Tongue (tissue), 2 donors: ENCODE data around the gene SNX9. TPM values are rescaled to one million over a fixed set of nuclear protein-coding genes. Genes with fewer than 3 reads are reported as not detected.

Experiments used
- DNase-seq: peaks from one replicate; pipeline ENCODE4 v3.0.0-alpha.2; 2015
- total RNA-seq: library from RNA; depleted of rRNA; stranded (reverse); fragments of >200 nt; gene quantifications from one replicate; pipeline ENCODE4 v1.2.3, GENCODE V29; 2014

SNX9 gene
- total RNA-seq, 1 donor from 2014 or later, result 40.7 TPM

DNA sequence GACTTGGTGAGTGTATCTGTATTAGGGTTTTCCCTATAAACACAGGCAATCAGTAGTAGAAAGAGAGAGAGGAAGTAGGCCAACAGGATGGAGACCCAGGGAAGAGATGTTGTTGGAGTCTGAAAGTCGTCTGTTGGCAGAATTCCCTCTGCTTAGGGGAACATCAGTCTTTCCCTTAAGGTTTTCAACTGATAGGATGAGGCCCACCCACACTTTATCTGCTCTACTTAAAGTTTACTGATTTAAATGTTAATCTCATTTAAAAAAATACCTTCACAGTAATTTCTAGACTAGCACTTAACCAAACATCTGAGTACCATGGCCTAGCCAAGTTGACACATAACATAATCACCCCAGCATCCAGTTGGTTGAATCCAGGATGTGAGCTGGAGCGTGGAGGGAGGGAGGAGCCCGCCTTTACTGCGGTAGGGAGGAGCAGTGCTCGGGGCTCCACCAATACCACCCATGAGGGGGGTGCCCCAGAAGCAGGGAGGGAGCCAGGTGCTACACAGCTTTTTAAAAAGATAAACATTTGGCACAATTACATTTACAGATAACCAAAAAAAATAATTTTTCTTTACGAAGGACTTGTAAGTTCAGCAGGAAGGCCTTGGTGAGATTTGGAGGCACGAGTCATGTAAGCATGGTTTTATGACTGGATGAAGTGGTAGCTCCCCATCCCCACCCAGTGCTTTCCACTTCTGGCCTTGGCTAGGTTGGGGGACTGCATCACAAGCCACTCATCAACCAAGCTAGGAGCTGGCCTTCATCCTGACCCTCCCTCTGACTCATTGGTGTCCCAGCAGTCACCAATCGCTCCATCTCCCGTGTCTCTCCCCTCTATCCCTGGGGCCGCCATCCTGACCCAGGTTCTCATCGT, 18.4 kb upstream of the SNX9 start:
- DNase-seq, result no peak

DNA sequence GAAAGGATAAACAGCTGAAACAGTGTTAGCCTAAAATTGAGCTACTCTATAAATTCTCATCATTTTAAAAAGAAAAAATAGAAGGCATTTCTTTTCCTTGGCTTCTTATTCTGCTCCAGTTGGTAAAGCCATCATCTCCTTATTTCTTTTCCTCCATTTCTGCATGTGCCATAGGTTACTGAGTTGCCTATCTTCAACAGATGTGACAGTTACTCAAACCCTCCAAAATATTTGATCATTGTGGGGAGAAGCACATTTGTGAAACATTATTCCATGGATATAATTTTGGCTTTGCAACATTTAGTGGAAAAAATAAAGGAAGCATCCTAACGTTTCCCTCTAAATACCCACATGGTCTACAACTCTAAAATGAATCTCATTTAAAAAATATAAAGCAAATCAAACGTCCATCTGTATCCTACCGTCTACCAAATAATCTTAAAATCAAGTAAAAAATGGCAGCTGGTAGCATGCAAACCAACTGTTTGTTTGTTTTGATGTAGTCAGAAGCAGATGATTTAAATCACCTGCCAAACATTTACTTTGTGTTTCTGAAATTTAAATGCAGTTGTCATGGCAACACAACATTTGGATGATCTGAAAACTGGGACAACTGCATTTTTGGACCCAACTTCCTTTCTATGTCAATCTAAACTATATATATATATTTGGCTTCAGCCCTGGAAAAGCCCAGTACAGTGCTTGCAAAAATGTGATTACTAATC, 16.8 kb upstream of the SNX9 start:
- DNase-seq, result peak; percentile 76

DNA sequence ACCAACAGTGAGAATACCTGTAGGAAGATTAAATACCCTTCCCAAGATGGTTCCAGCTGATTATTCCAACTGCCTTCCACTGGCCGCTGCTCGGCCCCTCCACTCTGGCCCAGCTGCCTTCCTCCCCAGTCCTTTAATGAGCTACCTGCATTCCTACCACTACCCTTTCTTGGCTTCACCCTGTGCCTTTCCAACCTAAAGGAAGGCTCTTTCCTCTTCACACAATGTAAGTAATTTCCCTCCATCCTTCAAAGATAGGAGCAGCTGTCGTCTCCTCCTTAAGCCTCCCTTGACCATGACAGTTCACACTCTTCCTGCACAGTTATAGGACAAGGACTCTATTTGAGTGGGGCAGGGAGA, 16.2 kb upstream of the SNX9 start:
- no peak for DNase-seq

DNA sequence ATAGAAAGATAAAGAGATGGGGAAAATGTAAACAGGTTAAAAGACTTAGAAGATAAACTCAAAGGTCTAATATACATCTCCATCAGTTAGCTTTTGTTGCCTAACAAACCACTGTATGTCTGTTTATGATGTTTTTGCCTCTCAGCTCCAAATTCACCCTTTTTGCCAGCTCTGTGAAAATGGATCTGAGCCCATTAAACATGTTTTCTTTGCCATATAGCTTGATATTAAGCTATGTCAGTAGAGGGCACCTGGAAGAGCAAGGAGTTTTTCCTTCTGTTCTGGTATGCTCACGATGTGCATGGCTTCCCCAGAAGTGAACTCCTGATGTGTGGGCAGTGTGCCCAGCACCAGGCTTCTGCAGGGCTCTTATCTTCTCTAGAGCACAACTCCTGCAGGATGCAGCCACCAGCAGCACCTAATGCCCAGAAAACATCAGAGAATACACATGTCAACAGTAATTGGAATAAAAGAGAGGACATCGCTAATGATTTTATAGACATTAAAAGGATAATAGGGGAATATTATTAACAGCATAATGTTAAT, 14.6 kb upstream of the SNX9 start:
- DNase-seq, result no peak

DNA sequence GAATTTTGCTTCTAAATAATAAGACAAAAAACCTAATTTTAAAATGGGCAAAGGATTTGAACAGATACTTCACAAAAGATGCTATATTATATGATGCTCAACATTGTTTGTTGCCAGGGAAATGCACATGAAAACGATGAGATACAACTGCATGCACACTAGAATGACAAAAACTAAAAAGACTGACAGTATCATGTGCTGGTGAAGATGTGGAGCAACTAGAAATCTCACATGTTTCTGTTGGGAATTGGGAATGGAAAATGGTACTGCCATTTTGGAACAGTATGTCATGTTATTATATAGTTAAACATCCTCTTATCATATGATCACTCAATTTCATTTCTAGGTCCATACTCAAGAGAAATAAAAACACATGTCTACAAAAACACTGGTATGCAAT, 13.4 kb upstream of the SNX9 start:
- DNase-seq, result no peak

DNA sequence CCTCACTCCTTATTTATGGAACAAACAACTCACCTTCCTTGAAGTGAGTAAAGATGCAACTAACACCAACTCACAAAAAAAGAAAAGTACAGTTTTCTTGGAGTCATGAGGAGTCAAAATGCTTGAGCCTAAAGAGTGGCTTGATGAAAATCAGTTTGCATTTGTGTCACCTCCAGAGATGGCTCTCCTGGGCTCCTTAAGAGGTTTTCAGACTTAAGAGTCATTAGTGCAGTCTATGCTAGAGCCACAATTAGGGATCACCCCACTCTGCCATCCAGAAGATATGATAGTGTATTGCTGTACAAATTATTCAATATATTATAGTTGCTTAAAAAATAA, 11.9 kb upstream of the SNX9 start:
- no peak for DNase-seq

DNA sequence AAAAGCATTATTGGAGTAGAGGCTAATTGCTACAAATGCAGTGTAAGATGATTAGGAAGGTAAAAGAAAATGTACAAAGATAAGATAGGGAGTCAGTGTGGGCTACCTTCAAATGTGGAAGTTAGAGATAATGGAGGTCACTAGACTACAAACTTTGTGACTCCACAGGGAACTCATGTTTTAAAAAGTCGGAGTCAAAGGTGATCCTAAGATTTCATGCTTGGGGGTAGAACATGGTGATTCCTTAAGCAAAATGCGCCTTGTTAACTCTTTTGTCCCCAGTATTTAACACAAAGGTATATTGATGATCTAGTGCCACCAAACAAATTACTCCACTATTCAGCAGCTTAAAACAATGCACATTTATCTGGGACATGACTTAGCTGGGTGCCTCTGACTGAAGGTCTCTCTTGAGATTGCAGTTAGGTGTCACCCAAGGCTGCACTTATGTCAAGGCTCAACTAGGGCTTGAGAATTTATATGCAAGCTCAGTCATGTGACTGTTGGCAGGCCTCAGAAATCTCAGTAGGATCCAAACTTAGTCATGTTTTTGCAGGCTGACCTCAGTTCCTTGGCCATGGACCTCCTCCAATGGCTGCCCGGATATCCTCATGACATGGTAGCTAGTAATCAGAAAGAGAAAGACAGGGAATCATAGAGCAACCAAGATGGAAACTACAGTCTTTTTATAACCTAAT, 11.4 kb upstream of the SNX9 start:
- DNase-seq, result no peak

DNA sequence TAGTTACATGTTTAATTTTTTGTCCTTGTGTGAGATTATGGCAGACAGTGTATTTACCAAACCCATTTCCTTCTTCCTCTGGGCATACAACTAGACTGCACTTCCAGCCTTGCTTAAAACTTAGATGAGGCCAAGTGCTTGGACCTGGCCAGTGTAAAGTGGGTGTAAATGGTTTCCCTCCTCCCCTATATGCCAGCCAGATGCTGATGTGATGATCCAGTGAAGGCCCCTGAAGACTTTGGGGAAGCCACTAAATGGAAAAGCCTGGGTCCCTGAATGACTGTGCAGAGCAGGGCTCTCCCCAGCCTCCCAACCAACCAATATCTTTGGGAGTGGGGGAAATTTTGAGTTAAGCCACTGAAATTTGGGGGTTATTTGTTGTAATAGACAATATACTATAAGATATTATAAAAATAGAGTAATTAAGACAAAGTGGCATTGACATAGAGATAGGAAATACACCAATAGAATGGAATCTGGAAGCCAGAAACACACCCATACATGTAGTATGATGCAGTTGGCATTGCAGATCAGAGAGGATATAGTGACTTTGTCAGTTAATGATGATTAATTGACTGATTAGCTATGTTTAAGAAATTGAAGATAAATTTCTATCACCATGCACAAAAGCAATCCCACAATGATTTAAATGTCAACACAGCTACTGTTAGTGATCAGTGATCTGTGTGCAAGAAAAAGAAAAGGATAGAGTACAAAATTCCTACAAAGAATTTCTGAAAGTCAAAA, 10.4 kb upstream of the SNX9 start:
- DNase-seq, result no peak

DNA sequence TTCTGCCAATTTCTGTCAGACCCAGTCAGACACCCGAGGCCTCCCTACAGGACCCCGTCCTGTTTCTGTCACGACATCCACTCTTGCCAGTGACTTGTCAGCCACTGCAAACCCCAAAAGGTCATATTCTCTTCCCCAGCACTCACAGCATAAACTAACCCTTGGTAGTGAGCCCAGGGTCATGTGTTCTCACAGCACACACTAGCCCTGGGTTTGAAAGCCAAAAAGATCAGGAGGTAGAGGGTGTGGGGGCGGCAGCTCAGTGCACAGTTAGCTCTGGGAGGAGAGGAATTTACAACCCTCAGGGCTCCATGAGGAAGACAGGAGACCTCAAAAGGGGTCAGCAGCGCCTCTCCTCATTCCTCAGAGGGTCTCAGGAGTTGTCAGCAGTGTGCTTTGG, 9.9 kb upstream of the SNX9 start:
- DNase-seq, result no peak

DNA sequence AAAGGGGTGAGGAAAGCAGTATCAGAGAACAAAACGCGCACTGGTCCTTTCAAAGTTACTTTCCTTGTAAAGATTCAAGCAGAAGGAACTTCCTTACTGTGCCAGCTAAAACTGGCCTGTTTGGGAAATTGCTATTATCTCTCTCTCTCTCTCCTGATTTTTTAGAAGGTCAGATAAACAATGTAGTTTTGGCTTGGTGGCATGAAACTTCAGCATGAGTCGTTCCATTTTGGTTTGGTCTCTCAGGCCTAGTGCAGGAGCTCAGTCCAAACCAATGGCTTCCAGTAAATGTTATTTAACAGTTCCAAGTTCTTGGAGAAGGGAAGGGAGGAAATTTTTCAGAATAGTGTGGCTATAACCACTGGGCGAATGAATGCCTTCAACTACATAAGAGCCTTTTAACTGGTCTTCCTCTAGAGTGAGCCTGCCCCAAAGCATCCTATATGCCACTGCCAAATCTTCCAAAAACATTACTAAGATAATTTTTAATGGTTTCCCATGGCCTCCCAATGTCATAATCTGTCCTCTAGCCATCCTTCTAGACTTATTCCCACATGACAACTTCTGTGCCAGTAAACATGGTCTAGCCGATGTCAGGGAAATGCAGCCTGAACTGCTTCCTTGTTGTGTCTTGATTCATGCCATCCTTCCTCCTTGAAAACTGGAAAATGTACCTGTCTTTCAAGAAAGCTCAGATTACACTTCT, 9.1 kb upstream of the SNX9 start:
- no peak for DNase-seq

DNA sequence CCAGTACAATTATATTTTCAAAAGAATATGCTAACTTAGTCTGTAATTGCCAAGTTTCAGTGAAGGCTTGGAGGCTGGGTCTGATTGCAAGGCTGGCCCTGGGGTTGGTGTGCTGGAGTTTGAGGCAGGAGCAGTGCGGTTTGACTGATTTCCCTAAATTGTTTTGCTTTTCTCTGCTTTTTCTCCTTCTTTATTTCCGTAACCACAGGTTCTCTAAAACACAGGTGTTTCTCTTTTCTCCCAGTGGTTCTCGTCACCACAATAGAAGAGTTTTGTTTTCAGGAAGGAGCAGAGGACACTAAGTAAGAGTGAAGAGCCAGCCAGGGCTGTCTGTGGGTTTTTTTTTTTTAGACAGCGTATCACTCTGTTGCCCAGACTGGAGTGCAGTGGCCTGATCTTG, 8.2 kb upstream of the SNX9 start:
- DNase-seq, result no peak

DNA sequence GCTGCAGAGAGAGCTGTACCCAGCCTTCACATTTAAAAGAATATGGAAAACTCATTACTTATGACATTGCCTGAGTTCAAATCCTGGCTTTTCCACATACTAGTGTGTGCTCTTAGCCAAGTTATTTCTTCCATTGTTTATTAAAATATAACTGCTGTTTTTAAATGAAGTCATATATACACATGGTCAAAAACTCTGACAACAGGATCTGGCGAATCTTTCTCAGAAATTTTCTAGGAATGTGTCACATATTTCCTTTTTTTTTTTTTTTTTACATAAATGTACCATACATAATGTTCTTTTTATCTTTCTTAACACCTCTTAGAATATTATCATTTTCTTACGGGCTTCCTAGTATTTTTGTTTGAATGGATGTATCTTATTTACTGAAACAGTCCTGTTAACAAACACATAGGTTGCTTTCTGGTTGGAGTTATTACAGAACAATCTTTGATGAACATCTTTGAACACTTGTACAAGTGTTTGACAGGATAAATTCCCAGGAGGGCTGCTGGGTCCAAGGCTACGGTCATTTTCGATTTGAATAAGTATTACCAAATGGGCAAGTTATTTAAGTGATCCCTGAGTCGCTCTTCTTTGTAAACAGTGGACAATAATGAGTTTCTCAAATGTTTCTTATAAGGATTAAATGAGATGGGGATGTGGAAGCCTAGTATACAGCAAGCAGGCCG, 1.6 kb upstream of the SNX9 start:
- DNase-seq, result no peak

DNA sequence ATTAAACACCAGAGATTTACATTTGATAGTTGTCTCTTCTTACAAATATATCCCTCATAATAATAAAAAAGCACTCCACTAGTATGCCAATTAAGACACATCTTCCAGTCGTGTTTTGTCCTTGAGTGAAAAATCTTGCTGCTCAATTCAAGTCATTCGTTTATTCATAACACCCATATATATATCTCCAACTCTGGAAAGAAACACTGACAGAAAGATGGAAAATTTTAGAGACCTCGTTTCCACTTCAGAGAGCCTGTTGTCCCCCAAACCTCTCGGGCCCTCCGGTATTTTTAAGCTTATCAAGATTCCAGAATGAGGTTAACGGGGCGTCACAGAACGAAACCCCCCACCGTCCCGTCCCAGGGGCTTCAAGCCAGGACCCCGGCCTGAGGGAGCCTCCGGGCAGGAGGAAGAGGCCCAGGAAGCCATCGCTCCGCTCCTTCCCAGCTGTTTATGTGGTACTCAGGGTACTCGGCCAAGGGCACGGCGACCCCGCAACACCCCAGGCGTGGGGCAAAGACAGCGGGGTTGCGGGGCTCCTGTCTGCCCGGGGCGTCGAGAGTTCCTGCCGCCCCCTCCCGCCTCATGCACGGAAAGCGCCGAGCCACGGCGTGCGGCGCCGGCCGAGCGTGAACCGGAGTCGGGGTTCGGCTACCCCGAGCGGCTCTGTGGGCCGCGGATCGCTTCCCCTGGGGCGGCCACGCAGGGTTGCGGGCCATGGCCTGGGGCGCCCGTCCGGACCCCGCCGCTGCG, 623 bp upstream of the SNX9 start:
- peak; percentile 51 for DNase-seq

DNA sequence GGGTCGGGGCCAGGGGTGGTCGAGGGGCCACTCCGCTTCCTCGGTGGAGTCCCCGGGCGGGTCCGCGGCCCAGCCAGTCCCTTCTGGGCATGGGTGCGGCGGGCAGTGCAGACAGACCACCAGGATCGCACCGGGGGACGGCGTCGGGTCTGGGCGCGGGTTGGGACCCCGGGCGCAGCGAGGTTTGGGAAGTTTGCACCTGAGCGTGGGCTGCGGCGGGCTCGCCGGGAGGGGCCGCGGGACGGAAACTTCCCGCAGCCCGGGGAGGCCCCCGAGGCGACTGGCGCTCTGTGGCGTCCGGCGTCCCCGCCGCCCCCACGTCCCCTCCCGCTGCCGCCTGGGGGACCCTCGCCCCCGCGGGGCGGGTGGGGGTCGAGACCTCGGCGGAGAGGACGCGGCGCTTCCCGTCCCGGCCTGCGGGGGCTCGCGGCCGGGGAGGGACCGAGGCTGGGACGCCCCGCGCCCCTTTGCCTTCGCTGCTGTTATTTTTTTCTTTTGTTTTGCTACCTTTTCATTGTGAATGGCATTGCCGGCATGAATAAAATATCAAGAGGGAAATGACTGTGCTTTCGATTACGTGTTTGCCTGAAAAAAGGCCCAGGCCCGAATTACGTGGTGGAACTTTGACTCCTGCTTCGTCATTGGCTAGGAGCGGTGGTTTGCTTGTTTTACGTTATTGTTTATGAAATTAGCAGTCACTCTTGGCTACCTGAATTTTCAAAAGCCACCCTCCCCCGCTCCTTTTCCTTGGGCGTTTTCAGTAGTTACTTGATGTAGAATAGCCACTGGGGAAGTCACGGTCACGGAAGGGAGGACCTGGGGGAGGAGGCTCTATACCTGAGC, 703 bp downstream of the SNX9 start:
- DNase-seq, result peak; percentile 75

DNA sequence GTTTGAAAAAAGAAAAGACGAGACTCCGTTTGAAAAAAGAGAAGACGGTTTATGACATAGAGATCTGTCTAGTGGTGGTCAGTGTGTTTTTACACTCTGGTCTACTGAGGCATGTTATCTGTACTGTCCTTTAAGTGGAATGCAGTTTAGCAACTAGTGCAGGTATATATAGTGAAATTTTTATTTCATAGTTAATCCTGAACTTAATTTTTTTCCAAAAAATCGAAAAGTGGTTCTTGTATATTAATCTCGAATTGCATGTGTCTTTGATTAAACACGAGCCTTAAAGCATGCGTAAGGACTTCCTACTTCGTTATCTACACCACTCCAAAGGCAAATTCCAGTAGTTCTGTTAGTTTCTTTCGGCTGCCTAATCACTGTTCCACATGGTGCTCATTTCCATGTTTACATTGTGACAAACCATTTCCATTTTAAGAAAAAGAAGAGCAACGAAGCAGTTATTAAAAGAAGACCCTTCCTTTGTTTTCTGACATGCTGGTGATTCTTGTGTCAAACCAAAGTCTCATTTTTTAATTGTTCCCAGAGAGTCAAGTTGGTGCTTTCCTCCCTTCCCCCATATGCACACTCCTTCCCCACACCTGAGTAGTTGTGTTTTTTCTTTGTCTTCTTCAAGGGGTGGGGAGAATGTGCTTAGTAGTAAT, 2.3 kb downstream of the SNX9 start:
- no peak for DNase-seq

DNA sequence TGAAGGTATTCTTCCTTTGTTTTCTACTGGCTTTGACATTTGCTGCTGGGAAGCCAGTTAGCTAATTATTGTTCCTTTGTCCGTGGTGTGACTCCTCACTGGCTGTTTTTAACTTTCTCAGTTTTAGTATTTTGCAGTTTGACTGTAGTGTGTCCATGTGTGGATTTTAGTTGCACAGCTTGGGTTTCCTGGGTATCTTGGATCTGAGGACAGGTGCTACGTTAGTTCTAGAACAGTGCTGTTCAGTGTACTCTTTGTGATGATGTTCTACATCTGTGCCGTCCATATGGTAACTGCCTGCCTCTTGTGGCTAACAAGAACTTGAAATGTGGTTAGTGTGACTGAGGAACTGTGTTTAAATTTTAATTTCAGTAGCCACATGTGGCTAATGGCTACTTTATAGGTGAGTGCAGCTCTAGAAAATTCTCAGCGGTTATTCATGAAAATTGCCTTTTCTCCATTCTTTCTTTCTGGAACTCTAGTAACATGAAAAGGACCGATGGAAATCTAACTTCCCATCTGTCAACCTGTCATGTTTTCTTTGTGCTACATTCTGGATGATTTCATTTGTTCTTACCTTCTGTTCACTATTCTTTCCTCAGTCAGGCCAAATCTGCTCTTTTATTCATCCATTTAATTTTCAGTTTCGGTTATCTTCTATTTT, 7.4 kb downstream of the SNX9 start:
- no peak for DNase-seq

DNA sequence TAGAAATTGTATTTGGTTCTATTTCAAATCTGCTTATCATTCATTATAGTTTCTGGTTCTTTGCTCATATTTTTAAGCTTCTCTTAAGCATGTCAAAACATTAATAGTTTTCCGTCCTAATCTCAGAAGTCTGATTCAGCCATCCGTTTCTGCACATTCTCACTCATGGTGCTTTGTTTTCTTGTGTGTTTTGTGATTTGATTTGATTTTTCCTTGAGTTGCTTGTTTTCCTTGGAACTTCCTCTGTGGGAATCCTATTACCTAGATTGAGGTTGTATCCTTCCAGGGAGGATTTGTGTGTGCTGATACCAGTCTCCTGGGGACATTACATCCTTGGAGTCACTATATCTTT, 7.9 kb downstream of the SNX9 start:
- DNase-seq, result no peak
